Keratinocyte (primary cell): ENCODE measurements around the gene TFF3. TPM values are rescaled to one million over a fixed set of nuclear protein-coding genes. Genes with fewer than 3 reads are reported as not detected.

ENCODE experiments used
- DNase-seq: peaks from one replicate; pipeline ENCODE4 v3.0.0-alpha.2; 2011; ENCODE audit warnings: low read depth, missing footprints, low spot score
- FAIRE-seq: peaks from 2 replicates; lab custom pipeline; 2011; peaks lifted over from hg19 to GRCh38; lab: Jason Lieb, UNC
- H2AFZ ChIP-seq: 2 replicates; pipeline ENCODE4 v1.6.0; 2012; ENCODE audit warnings: low read length, control low read depth, inconsistent platforms; ENCODE audit not compliant: control insufficient read depth
- H3K27ac ChIP-seq: 2 replicates; pipeline ENCODE4 v1.5.1; 2011; ENCODE audit warnings: low read length; ENCODE audit not compliant: control insufficient read depth, insufficient read depth
- H3K27me3 ChIP-seq: 3 replicates; pipeline ENCODE4 v1.6.0; 2011; ENCODE audit warnings: low read length; ENCODE audit not compliant: control insufficient read depth, insufficient read depth; ENCODE audit errors: extremely low read depth
- H3K36me3 ChIP-seq, 2 experiments: 2 replicates in 1 of 2; 3 replicates in 1 of 2; pipeline ENCODE4 v1.5.1; 2011; ENCODE audit warnings: low read length in 2 of 2, mild to moderate bottlenecking in 1 of 2; ENCODE audit not compliant: control insufficient read depth in 2 of 2, insufficient read depth in 2 of 2; ENCODE audit errors: extremely low read depth in 1 of 2
- H3K4me1 ChIP-seq: 3 replicates; pipeline ENCODE4 v1.5.1; 2011; ENCODE audit warnings: low read length; ENCODE audit not compliant: control insufficient read depth, insufficient read depth; ENCODE audit errors: extremely low read depth
- H3K4me2 ChIP-seq: 3 replicates; pipeline ENCODE4 v1.6.0; 2011; ENCODE audit warnings: low read depth, low read length; ENCODE audit not compliant: control insufficient read depth, insufficient read depth; ENCODE audit errors: extremely low read depth
- H3K4me3 ChIP-seq, 3 experiments: fragments of 200-600 bp in 1 of 3; sonication (generic) in 1 of 3; 2 replicates in 2 of 3; 3 replicates in 1 of 3; pipeline ENCODE4 v1.5.1; 2011 to 2016; ENCODE audit warnings: low read length in 3 of 3, mild to moderate bottlenecking in 3 of 3, control low read depth in 2 of 3, inconsistent platforms in 1 of 3, low read depth in 1 of 3, mixed read lengths in 1 of 3, mixed run types in 1 of 3, moderate library complexity in 1 of 3; ENCODE audit not compliant: control insufficient read depth in 2 of 3, insufficient read depth in 2 of 3; ENCODE audit errors: extremely low read depth in 1 of 3
- H3K79me2 ChIP-seq: 2 replicates; pipeline ENCODE4 v1.6.0; 2012; ENCODE audit warnings: low read length; ENCODE audit not compliant: control insufficient read depth, insufficient read depth
- H3K9ac ChIP-seq: 3 replicates; pipeline ENCODE4 v1.6.0; 2011; ENCODE audit warnings: low read length; ENCODE audit not compliant: control insufficient read depth, insufficient read depth; ENCODE audit errors: extremely low read depth
- H3K9me1 ChIP-seq: 3 replicates; pipeline ENCODE4 v1.6.0; 2011; ENCODE audit warnings: low read length; ENCODE audit not compliant: control insufficient read depth, insufficient read depth; ENCODE audit errors: extremely low read depth
- H3K9me3 ChIP-seq: 2 replicates; pipeline ENCODE4 v1.5.1; 2012; ENCODE audit warnings: low read depth, low read length; ENCODE audit not compliant: control insufficient read depth
- H4K20me1 ChIP-seq: 3 replicates; pipeline ENCODE4 v1.6.0; 2011; ENCODE audit warnings: low read length; ENCODE audit not compliant: control insufficient read depth, insufficient read depth; ENCODE audit errors: extremely low read depth
- EZH2 ChIP-seq: IDR thresholded peaks from one replicate; pipeline ENCODE4 v1.6.1; 2012; ENCODE audit warnings: inconsistent platforms, mild to moderate bottlenecking, low read length, moderate library complexity
- dilution Hi-C: fragments of 300-500 bp; cut with MboI; formaldehyde crosslinking; loops from one replicate; pipeline ENCODE4 v1.7.0; 2020; ENCODE audit warnings: low sequenced_read_pairs; ENCODE audit not compliant: extremely low pct_ligation_motif_present
- polyA plus RNA-seq, 5 experiments: library from polyadenylated mRNA; depleted of rRNA in 3 of 5; stranded (reverse) in 3 of 5; stranded (forward) in 1 of 5; unstranded in 1 of 5; fragments of >200 nt; gene quantifications; 1 replicate in 1 of 5; 2 replicates in 3 of 5; 3 replicates in 1 of 5; pipeline versions ENCODE4 v1.2.1 to v1.2.3, GENCODE V29; 2011 to 2012; ENCODE audit warnings: missing spikeins in 2 of 5, low read depth in 1 of 5, low replicate concordance in 1 of 5
- TF ChIP-seq, protein P1 (sequence below), 3 experiments: IDR thresholded peaks in 1 of 3; conservative IDR thresholded peaks in 1 of 3; optimal IDR thresholded peaks in 1 of 3; 2 replicates in 2 of 3; 3 replicates in 1 of 3; pipeline versions ENCODE3 to v1.5.1; 2011; ENCODE audit warnings: low read length in 3 of 3, mild to moderate bottlenecking in 3 of 3, moderate library complexity in 2 of 3, control low read depth in 1 of 3, inconsistent platforms in 1 of 3; ENCODE audit not compliant: insufficient read depth in 2 of 3; ENCODE audit errors: extremely low read depth in 1 of 3

The TFF3 gene
- polyA plus RNA-seq, 1 donor (not counting 4 experiments of a cell fraction or from before 2014, with no cell fraction given), result not detected

DNA sequence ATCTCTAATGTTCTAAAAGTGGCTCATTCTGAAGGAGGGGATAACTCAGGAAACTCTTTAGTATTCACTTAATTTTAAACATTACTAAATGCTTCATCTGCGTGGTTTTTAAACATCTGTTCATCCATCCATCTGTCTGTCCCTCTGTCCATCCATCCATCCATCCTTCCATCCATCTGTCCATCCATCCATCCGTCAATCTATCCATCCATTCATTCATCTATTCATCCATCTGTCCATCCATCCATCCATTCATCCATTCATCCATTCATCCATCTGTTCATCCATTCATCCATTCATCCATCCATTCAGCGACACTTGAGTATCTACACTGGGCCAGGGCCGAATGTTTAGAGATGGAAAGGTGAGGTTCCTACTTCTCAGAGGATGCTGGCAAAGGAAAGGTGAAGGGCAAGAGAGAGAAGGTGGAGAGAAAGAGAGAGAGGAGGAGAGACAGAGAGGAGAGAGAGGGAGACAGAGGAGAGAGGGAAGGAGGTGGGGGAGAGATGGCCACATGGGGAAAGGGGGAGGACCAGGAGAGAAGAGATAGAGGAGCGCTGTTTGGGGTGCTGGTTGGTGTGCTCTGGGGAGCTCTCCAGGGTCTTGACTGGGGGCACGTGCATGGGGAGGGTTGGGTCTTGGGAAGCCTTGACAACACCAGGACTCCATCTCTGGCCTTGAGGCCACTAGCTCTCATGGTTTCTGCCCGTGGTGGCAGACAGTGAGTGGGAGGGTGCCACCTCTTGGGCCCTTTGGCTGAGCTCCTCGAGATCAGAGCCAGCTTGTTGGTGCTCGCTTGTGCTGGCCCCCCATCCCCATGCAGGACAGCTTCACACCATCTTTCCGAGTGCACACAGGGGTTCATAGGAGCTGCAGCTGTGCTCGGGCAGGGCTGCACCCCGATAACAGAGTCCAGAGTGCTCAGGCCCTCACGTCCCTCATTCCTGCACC lies 50.7 kb downstream of the TFF3 start:
- Histone ChIP-seq H3K9ac (no peak overlapping the region), H3K9me3 (no peaks in the 10 kb centered on the region), H3K36me3 (no peaks in the 10 kb centered on the region), H3K9me1 (no peaks in the 10 kb centered on the region), H3K27me3 (peaks cover 6% of the 10 kb centered on the region), H3K27ac (no peak overlapping the region), H3K4me3 (no peak overlapping the region), H4K20me1 (no peaks in the 10 kb centered on the region), H3K4me2 (no peak overlapping the region), H2AFZ (no peak overlapping the region), H3K79me2 (no peaks in the 10 kb centered on the region), H3K4me1 (peaks cover 4% of the 10 kb centered on the region)
- dilution Hi-C loops, result no loop called here
- no peak for DNase-seq
- TF ChIP-seq EZH2, result no peak
- TF ChIP-seq, protein P1, sequence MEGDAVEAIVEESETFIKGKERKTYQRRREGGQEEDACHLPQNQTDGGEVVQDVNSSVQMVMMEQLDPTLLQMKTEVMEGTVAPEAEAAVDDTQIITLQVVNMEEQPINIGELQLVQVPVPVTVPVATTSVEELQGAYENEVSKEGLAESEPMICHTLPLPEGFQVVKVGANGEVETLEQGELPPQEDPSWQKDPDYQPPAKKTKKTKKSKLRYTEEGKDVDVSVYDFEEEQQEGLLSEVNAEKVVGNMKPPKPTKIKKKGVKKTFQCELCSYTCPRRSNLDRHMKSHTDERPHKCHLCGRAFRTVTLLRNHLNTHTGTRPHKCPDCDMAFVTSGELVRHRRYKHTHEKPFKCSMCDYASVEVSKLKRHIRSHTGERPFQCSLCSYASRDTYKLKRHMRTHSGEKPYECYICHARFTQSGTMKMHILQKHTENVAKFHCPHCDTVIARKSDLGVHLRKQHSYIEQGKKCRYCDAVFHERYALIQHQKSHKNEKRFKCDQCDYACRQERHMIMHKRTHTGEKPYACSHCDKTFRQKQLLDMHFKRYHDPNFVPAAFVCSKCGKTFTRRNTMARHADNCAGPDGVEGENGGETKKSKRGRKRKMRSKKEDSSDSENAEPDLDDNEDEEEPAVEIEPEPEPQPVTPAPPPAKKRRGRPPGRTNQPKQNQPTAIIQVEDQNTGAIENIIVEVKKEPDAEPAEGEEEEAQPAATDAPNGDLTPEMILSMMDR (optimal IDR thresholded peaks at IDR 0.05 in 1 of 3, IDR thresholded peaks at IDR 0.05 in 1 of 3, conservative IDR thresholded peaks at IDR 0.05 in 1 of 3; ENCODE audit: extremely low read depth in 1 of 3, insufficient read depth in 2 of 3, low read length in 3 of 3), result no peak
- no peak for FAIRE-seq

DNA sequence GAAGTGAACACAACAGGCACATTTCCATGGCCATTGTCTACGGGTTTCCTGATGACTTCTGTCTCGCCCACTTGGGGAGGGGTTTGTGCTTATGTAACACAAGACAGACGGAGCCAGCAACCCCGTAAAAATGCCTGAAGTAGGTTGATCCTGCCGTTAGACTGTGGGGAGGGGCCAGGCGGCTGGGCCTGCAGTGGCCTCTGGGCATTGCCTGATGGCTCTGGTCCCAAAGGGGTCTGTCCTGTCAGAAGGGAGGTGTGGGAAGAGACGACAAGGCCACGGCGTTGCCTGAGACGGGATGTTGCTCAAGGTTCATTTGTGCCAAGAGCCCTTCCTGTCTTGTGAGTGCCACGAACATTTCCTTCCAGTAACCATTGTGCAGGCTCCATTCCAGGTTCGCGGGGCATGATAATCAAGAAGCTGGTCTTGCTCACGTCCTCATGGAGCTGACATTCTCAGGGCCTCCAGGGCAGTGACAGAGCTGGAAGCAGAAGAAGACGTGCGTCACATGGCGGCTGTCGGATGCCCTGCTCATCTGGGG lies 51.5 kb downstream of the TFF3 start:
- no peaks in the 10 kb centered on the region for H3K9me1 ChIP-seq
- no peak overlapping the region for H3K4me3 ChIP-seq
- peaks cover 6% of the 10 kb centered on the region for H3K27me3 ChIP-seq
- DNase-seq (no peak), FAIRE-seq (no peak)
- H3K9me3 ChIP-seq, result no peaks in the 10 kb centered on the region
- no peak overlapping the region for H2AFZ ChIP-seq
- H3K4me1 ChIP-seq, result peaks cover 4% of the 10 kb centered on the region
- dilution Hi-C loops, result no loop called here
- no peak overlapping the region for H3K27ac ChIP-seq
- H3K36me3 ChIP-seq, result no peaks in the 10 kb centered on the region
- no peaks in the 10 kb centered on the region for H3K79me2 ChIP-seq
- H4K20me1 ChIP-seq, result peaks cover 3% of the 10 kb centered on the region
- H3K9ac ChIP-seq, result no peak overlapping the region
- TF ChIP-seq, protein P1 (optimal IDR thresholded peaks at IDR 0.05 in 1 of 3, IDR thresholded peaks at IDR 0.05 in 1 of 3, conservative IDR thresholded peaks at IDR 0.05 in 1 of 3; ENCODE audit: extremely low read depth in 1 of 3, insufficient read depth in 2 of 3, low read length in 3 of 3), result no peak
- TF ChIP-seq EZH2, result no peak
- no peak overlapping the region for H3K4me2 ChIP-seq
